Heart right ventricle (tissue), 16 donors: ENCODE data around the gene VAT1L. TPM values are rescaled to one million over a fixed set of nuclear protein-coding genes. Genes with fewer than 3 reads are reported as not detected.

Experiments
- ATAC-seq, 8 donors: fragments of 200-7000 bp; cut with Tn5 transposase; one replicate each; pipeline ENCODE4 v1.9.1; 2020; ENCODE audit warnings: mild to moderate bottlenecking in 8 of 8, moderate library complexity in 8 of 8, moderate number of reproducible peaks in 1 of 8
- DNase-seq, 2 donors: peaks; one replicate each; pipeline ENCODE4 v3.0.0-alpha.2; 2020
- H3K27ac ChIP-seq, 10 donors: fragments of 200-600 bp; sonication (generic) in 2 of 10; one replicate each; pipeline versions ENCODE4 v1.5.0 to v1.8.0; 2020 to 2022; ENCODE audit warnings: mild to moderate bottlenecking in 3 of 10
- H3K27me3 ChIP-seq, 7 donors: fragments of 200-600 bp; one replicate each; pipeline ENCODE4 v1.8.0; 2021 to 2022; ENCODE audit warnings: mild to moderate bottlenecking in 2 of 7
- H3K36me3 ChIP-seq, 9 donors: fragments of 200-600 bp; sonication (generic) in 1 of 9; one replicate each; pipeline versions ENCODE4 v1.5.0 to v1.8.0; 2020 to 2022; ENCODE audit warnings: mild to moderate bottlenecking in 2 of 9
- H3K4me1 ChIP-seq, 9 donors: fragments of 200-600 bp; sonication (generic) in 1 of 9; one replicate each; pipeline versions ENCODE4 v1.5.0 to v1.8.0; 2020 to 2022; ENCODE audit warnings: mild to moderate bottlenecking in 4 of 9
- H3K4me3 ChIP-seq, 10 donors: fragments of 200-600 bp; sonication (generic) in 2 of 10; one replicate each; pipeline versions ENCODE4 v1.5.0 to v1.8.0; 2020 to 2022; ENCODE audit warnings: mild to moderate bottlenecking in 7 of 10, moderate library complexity in 2 of 10
- H3K9me3 ChIP-seq, 11 donors: fragments of 200-600 bp in 10 of 11; sonication (generic) in 2 of 11; one replicate each; pipeline versions ENCODE4 v1.5.0 to v1.8.0; 2013 to 2022; ENCODE audit warnings: mild to moderate bottlenecking in 2 of 11, control low read depth in 1 of 11, moderate library complexity in 1 of 11
- CTCF ChIP-seq, 9 donors: fragments of 200-600 bp; sonication (generic) in 2 of 9; IDR thresholded peaks; one replicate each; pipeline versions ENCODE4 v1.5.0 to v1.8.0; 2021 to 2022; ENCODE audit warnings: antibody characterized with exemption in 9 of 9, mild to moderate bottlenecking in 5 of 9, moderate library complexity in 1 of 9
- WGBS, 2 donors: extraction: QIAGEN DNeasy Blood & Tissue Kit; methylation state at CpG; one replicate each; pipeline ENCODE4 v1.1.7; 2013; ENCODE audit warnings: inconsistent platforms in 1 of 2; 5-methylcytosine and 5-hydroxymethylcytosine counted together
- intact Hi-C, 10 donors: fragments of 100-400 bp; cut with DNase I; formaldehyde crosslinking; loops; one replicate each; pipeline versions ENCODE4 v1.11.1 to v1.14.2; 2022
- polyA plus RNA-seq, 2 donors: library from polyadenylated mRNA; stranded (reverse); fragments of 200-250 nt; gene quantifications; one replicate each; pipeline ENCODE4 v1.2.3, GENCODE V29; 2013
- total RNA-seq, 10 donors: library from RNA; stranded (reverse); fragmentation: NEBNext Ultra II Directional in 3 of 10; extraction: Animal tissue kit (Norgen Biotek cat#: 25700) in 3 of 10; gene quantifications; one replicate each; pipeline versions ENCODE4 v1.2.1 to v1.2.4, GENCODE V29; 2021 to 2023
- donor health status: Arrhythmogenic right ventricular cardiomyopathy.
- donor health status: ischemic (EF 13 %, LVEDD 7.1; RV severe dilation, severe dysfunction).
- donor health status: healthy with polysubstance abuse.
- donor health status: DM: no; HTN: yes; CAD: no.
- donor health status: DM: no; HTN: no; CAD: no.
- donor health status: ischemic (EF 25% LVEDD 6.9; RV normal size, moderate dysfunction).
- donor health status: ischemic (EF 25% LVEDD 5.7; RV mildly dilated, moderate dysfunction).
- donor health status: healthy.
- donor health status: DM: yes; HTN: yes; CAD: no.
- donor health status: Ischemic cardiomyopathy.
- donor health status: ischemic (EF 35%, LVEDD 5.7; RV mildly dilated, moderate dysfunction).
- donor health status: nonischemic (EF 11% LVEDD 7.7; RV severe dilation, severe dysfunction).
- donor health status: DM: yes; HTN: yes; CAD: no.
- donor health status: PGD.
- donor health status: ischemic (EF 29% LVEDD 5.4; RV normal size, mild dysfunction).
- donor health status: nonischemic (EF 23%, LVEDD 6.1; RV moderate dilation, normal function).

The VAT1L gene
- total and polyA plus RNA-seq, 12 donors = 0.19 to 61.0 (median 24.0) TPM

- Histone ChIP-seq H3K4me1 (peaks cover 0 to 15% (median 0%) of the 10 kb centered on the region in 9 donors), H3K9me3 (no peaks in the 10 kb centered on the region), H3K27ac (peak overlapping the region in 5 of 10 donors; percentile 32 to 53 (median 47)), H3K27me3 (no peaks in the 10 kb centered on the region), H3K36me3 (no peaks in the 10 kb centered on the region), H3K4me3 (no peak overlapping the region)
- DNase-seq (no peak), ATAC-seq (peak in 7 of 8 donors; percentile 33 to 77 (median 54))
- intact Hi-C loops = loop anchor here in 2 of 10 donors (5.0 to 10.0 kb wide), 2 partner anchors 52 to 115 kb away; no protein-coding TSS in a partner anchor
- WGBS, 2 donors = 50 to 60% methylated on average over 13 of the region's 13 CpGs
- TF ChIP-seq CTCF (IDR thresholded peaks at IDR 0.05) = no peak
Observed at GRCh38 chr16:77849646-77850258, 61.4 kb downstream of the VAT1L start.

GRCh38 chr16:77850636-77851333 lies 62.4 kb downstream of the VAT1L start:
- H3K27ac ChIP-seq = no peak overlapping the region
- DNase-seq (no peak), ATAC-seq (peak in 3 of 8 donors; percentile 28 to 37 (median 30))
- H3K4me1 ChIP-seq = peaks cover 0 to 11% (median 0%) of the 10 kb centered on the region in 9 donors
- no peaks in the 10 kb centered on the region for H3K36me3 ChIP-seq
- no peaks in the 10 kb centered on the region for H3K27me3 ChIP-seq
- TF ChIP-seq CTCF (IDR thresholded peaks at IDR 0.05) = no peak
- 73 to 80% methylated on average over 8 of the region's 8 CpGs for WGBS, 2 donors
- H3K4me3 ChIP-seq = no peak overlapping the region
- H3K9me3 ChIP-seq = no peaks in the 10 kb centered on the region
- intact Hi-C loops = loop anchor here in 1 of 10 donors (10.0 kb wide), 1 partner anchor 114 kb away; no protein-coding TSS in a partner anchor

- TF ChIP-seq CTCF (IDR thresholded peaks at IDR 0.05) = no peak
- no peak for DNase-seq
- intact Hi-C loops = loop anchor here in 1 of 10 donors (10.0 kb wide), 1 partner anchor 112 kb away; no protein-coding TSS in a partner anchor
Observed at GRCh38 chr16:77853161-77853560, 64.8 kb downstream of the VAT1L start.

GRCh38 chr16:77856438-77857160 lies 68.2 kb downstream of the VAT1L start:
- intact Hi-C loops = loop anchor here in 2 of 10 donors (5.0 to 10.0 kb wide), 2 partner anchors 108 to 111 kb away; no protein-coding TSS in a partner anchor
- Histone ChIP-seq H3K27ac (peak overlapping the region in 1 of 10 donors; percentile 0), H3K4me1 (peaks cover 0 to 28% (median 5%) of the 10 kb centered on the region in 9 donors), H3K27me3 (no peaks in the 10 kb centered on the region), H3K4me3 (no peak overlapping the region), H3K9me3 (no peaks in the 10 kb centered on the region), H3K36me3 (no peaks in the 10 kb centered on the region)
- ATAC-seq (no peak), DNase-seq (no peak)
- WGBS, 2 donors = 75 to 78% methylated on average over 11 of the region's 11 CpGs
- no peak for TF ChIP-seq CTCF (IDR thresholded peaks at IDR 0.05)

More at GRCh38 chr16:77853161-77853560, 64.8 kb downstream of the VAT1L start:
- no peak overlapping the region for H3K27ac ChIP-seq
- no peaks in the 10 kb centered on the region for H3K27me3 ChIP-seq
- H3K4me1 ChIP-seq = peaks cover 0 to 15% (median 0%) of the 10 kb centered on the region in 9 donors
- H3K4me3 ChIP-seq = no peak overlapping the region
- no peaks in the 10 kb centered on the region for H3K36me3 ChIP-seq
- ATAC-seq = no peak
- 79 to 80% methylated on average over 5 of the region's 5 CpGs for WGBS, 2 donors
- H3K9me3 ChIP-seq = no peaks in the 10 kb centered on the region
